HG03432 (cell line): ENCODE data around the gene XAB2.
"Not testable (repeated sequence)": the region's sequence is repeated elsewhere in the genome, so short reads cannot be mapped to it uniquely, and the experiment has no call there.

Experiments
- ATAC-seq: cut with Tn5 transposase; IDR thresholded peaks from one replicate; pipeline ENCODE4 v1.9.1; 2021; ENCODE audit warnings: mild to moderate bottlenecking, moderate library complexity; ENCODE audit not compliant: unreplicated experiment

The XAB2 gene

DNA sequence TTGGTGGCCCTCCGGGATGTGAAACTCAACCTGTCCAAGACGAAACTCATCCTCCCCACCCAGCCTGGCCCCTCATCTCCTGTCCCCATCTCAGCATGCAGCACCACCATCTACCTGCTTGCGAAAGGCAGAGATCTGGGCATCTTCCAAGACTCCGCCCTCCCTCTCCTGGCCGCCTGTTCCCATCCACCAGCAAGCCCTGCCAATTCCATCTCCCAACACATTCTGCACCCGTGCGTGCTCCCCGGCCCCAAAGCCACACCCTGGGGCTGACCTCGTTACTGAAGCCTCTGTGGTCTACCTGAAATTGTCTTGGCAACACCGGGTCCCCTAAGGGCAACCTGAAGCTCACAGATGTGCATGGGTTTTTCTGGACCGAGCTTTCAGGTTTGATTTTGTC lies 46.9 kb downstream of the XAB2 start:
- ATAC-seq = no peak

- no peak for ATAC-seq
These were observed 50.2 kb downstream of the XAB2 start for GRCh38 chr19:7579182-7579581.

GRCh38 chr19:7578127-7578526 lies 51.2 kb downstream of the XAB2 start:
- ATAC-seq = no peak

GRCh38 chr19:7577422-7577821 lies 51.9 kb downstream of the XAB2 start:
- ATAC-seq = not testable (repeated sequence)

- no peak for ATAC-seq
These were observed 53.8 kb downstream of the XAB2 start for GRCh38 chr19:7575434-7576040.

- no peak for ATAC-seq
These were observed 58.6 kb downstream of the XAB2 start for GRCh38 chr19:7570761-7571160.
